Calu3 (cell line): ENCODE data around the gene ASTN2. TPM values are rescaled to one million over a fixed set of nuclear protein-coding genes. Genes with fewer than 3 reads are reported as not detected.

Experiments
- BruUV-seq: library from RNA; stranded (reverse); fragments of 400-500 nt; replicated peaks from 2 replicates; lab custom pipeline; 2021; lab: Mats Ljungman, UMichigan
- CTCF ChIA-PET: fragments of 300-600 bp; sonication (Branson Sonifier 250); formaldehyde crosslinking; loops from one replicate; lab custom pipeline; 2022; ENCODE audit warnings: antibody characterized with exemption; lab: Charles Lee
- DNase-seq: peaks from one replicate; pipeline ENCODE4 v3.0.0; 2022
- H3K27ac Mint-ChIP-seq: one replicate; pipeline ENCODE4 v1.8.0; 2022; ENCODE audit warnings: mixed read lengths; ENCODE audit not compliant: unreplicated experiment
- H3K27me3 Mint-ChIP-seq: one replicate; pipeline ENCODE4 v1.8.0; 2022; ENCODE audit warnings: mixed read lengths; ENCODE audit not compliant: unreplicated experiment
- H3K36me3 Mint-ChIP-seq: one replicate; pipeline ENCODE4 v1.8.0; 2022; ENCODE audit warnings: mild to moderate bottlenecking, moderate library complexity, mixed read lengths; ENCODE audit not compliant: insufficient read depth, unreplicated experiment
- H3K4me1 Mint-ChIP-seq: one replicate; pipeline ENCODE4 v1.8.0; 2022; ENCODE audit warnings: mild to moderate bottlenecking, low read depth, mixed read lengths; ENCODE audit not compliant: unreplicated experiment
- H3K4me3 Mint-ChIP-seq: one replicate; pipeline ENCODE4 v1.8.0; 2022; ENCODE audit warnings: mild to moderate bottlenecking, low read depth, moderate library complexity, mixed read lengths; ENCODE audit not compliant: unreplicated experiment
- H3K9me3 Mint-ChIP-seq: one replicate; pipeline ENCODE4 v1.8.0; 2022; ENCODE audit warnings: low read depth, mixed read lengths; ENCODE audit not compliant: unreplicated experiment
- CTCF ChIP-seq: fragments of 200-600 bp; IDR thresholded peaks from one replicate; pipeline ENCODE4 v1.8.0; 2022; ENCODE audit warnings: antibody characterized with exemption; ENCODE audit not compliant: unreplicated experiment
- intact Hi-C: fragments of 100-400 bp; cut with micrococcal nuclease; formaldehyde crosslinking; loops from one replicate; pipeline ENCODE4 v1.10.0; 2022; ENCODE audit not compliant: unreplicated experiment
- total RNA-seq: library from RNA; stranded (reverse); gene quantifications from 2 replicates; pipeline ENCODE4 v1.2.3, GENCODE V29; 2022

Gene ASTN2
- total RNA-seq, 1 experiment from 2014 or later = 1.7 TPM

- no TSS peak for BruUV-seq
- DNase-seq = no peak
- TF ChIP-seq CTCF = no peak
- no peaks in the 10 kb centered on the region for H3K4me1 Mint-ChIP-seq
- intact Hi-C loops = no loop called here
- H3K9me3 Mint-ChIP-seq = peaks cover 2% of the 10 kb centered on the region
- H3K27me3 Mint-ChIP-seq = no peaks in the 10 kb centered on the region
- CTCF ChIA-PET = no interaction called here
- no peak overlapping the region for H3K4me3 Mint-ChIP-seq
- peaks cover 4% of the 10 kb centered on the region for H3K36me3 Mint-ChIP-seq
- H3K27ac Mint-ChIP-seq = no peak overlapping the region
Observed at GRCh38 chr9:116701940-116702642, 712.8 kb downstream of the ASTN2 start.

- DNase-seq = no peak
- TF ChIP-seq CTCF = no peak
- H3K4me3 Mint-ChIP-seq = no peak overlapping the region
- no peak overlapping the region for H3K27ac Mint-ChIP-seq
- peaks cover 2% of the 10 kb centered on the region for H3K9me3 Mint-ChIP-seq
- no peaks in the 10 kb centered on the region for H3K27me3 Mint-ChIP-seq
- H3K4me1 Mint-ChIP-seq = no peaks in the 10 kb centered on the region
- CTCF ChIA-PET = no interaction called here
- intact Hi-C loops = no loop called here
- peaks cover 4% of the 10 kb centered on the region for H3K36me3 Mint-ChIP-seq
- no TSS peak for BruUV-seq
Observed at GRCh38 chr9:116700882-116701865, 713.7 kb downstream of the ASTN2 start.

GRCh38 chr9:116700279-116700678, 714.6 kb downstream of the ASTN2 start:
- H3K27me3 Mint-ChIP-seq = no peaks in the 10 kb centered on the region
- no peak for DNase-seq
- H3K9me3 Mint-ChIP-seq = peaks cover 3% of the 10 kb centered on the region
- peaks cover 4% of the 10 kb centered on the region for H3K36me3 Mint-ChIP-seq
- no peak overlapping the region for H3K27ac Mint-ChIP-seq
- H3K4me1 Mint-ChIP-seq = no peaks in the 10 kb centered on the region
- intact Hi-C loops = no loop called here
- TF ChIP-seq CTCF = no peak
- CTCF ChIA-PET = no interaction called here
- H3K4me3 Mint-ChIP-seq = no peak overlapping the region
- BruUV-seq = no TSS peak

GRCh38 chr9:116697887-116698286, 717.0 kb downstream of the ASTN2 start:
- CTCF ChIA-PET = no interaction called here
- Mint-ChIP-seq H3K9me3 (peaks cover 3% of the 10 kb centered on the region), H3K4me1 (no peaks in the 10 kb centered on the region), H3K27ac (no peak overlapping the region), H3K4me3 (no peak overlapping the region), H3K27me3 (no peaks in the 10 kb centered on the region), H3K36me3 (peaks cover 4% of the 10 kb centered on the region)
- no peak for TF ChIP-seq CTCF
- no peak for DNase-seq
- intact Hi-C loops = no loop called here
- BruUV-seq = no TSS peak
